Activated naive CD4-positive, alpha-beta T cell treated with anti-CD3 and anti-CD28 coated beads for 36 hours (primary cell): ENCODE measurements around the gene PFN3. TPM values are rescaled to one million over a fixed set of nuclear protein-coding genes. Genes with fewer than 3 reads are reported as not detected.
"Not testable (repeated sequence)": the region's sequence is repeated elsewhere in the genome, so short reads cannot be mapped to it uniquely, and the experiment has no call there.

ENCODE experiments used
- CTCF ChIA-PET: fragments of 350-600 bp; sonication (Branson Sonifier 250); formaldehyde crosslinking; loops from one replicate; lab custom pipeline; 2021; ENCODE audit warnings: antibody characterized with exemption; lab: Charles Lee
- DNase-seq: peaks from one replicate; pipeline ENCODE4 v3.0.0-alpha.2; 2020
- H3K27ac Mint-ChIP-seq: one replicate; pipeline ENCODE4 v1.8.0; 2021; ENCODE audit warnings: mild to moderate bottlenecking, mixed read lengths
- H3K27me3 Mint-ChIP-seq: one replicate; pipeline ENCODE4 v1.8.0; 2021; ENCODE audit warnings: low read depth, mixed read lengths
- H3K36me3 Mint-ChIP-seq: one replicate; pipeline ENCODE4 v1.8.0; 2021; ENCODE audit warnings: low read depth, mixed read lengths
- H3K4me1 Mint-ChIP-seq: one replicate; pipeline ENCODE4 v1.8.0; 2021; ENCODE audit warnings: low read depth, mixed read lengths
- H3K4me3 Mint-ChIP-seq: one replicate; pipeline ENCODE4 v1.8.0; 2021; ENCODE audit warnings: mild to moderate bottlenecking, moderate library complexity, mixed read lengths
- H3K9me3 Mint-ChIP-seq: one replicate; pipeline ENCODE4 v1.8.0; 2021; ENCODE audit warnings: mixed read lengths
- intact Hi-C: fragments of 100-400 bp; cut with micrococcal nuclease; formaldehyde crosslinking; loops from one replicate; pipeline ENCODE4 v1.15.1; 2023
- total RNA-seq, 2 experiments: library from RNA; stranded (reverse); gene quantifications; one replicate each; pipeline ENCODE4 v1.2.3, GENCODE V29; 2021

The PFN3 gene
- total RNA-seq, 2 experiments from 2014 or later = not detected

GRCh38 chr5:177417081-177417480 lies 16.6 kb upstream of the PFN3 start:
- H3K36me3 Mint-ChIP-seq, DNase-seq, H3K27me3 Mint-ChIP-seq, H3K4me3 Mint-ChIP-seq, H3K9me3 Mint-ChIP-seq, H3K27ac Mint-ChIP-seq, intact Hi-C loops, CTCF ChIA-PET: not testable (repeated sequence)
- peaks cover 22% of the 10 kb centered on the region for H3K4me1 Mint-ChIP-seq

DNA sequence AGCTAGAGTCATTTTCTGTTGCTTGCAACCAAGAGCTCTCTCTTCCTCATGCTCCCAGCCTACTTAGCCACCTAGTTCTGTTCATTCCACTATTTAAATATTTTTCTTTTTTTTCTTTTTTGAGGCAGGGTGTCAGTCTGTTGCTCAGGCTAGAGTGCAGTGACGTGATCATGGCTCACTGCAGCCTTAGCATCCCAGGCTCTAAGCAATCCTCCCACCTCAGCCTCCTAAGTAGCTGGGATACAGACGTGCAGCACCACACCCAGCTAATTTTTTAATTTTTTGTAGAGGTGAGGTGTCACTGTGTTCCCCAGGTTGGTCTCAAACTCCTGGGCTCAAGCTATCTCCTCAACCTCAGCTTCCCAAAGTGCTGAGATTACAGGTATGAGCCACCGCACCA lies 14.0 kb upstream of the PFN3 start:
- no peaks in the 10 kb centered on the region for H3K27me3 Mint-ChIP-seq
- intact Hi-C loops = no loop called here
- H3K4me3 Mint-ChIP-seq = no peak overlapping the region
- H3K9me3 Mint-ChIP-seq = no peaks in the 10 kb centered on the region
- peaks cover 33% of the 10 kb centered on the region for H3K4me1 Mint-ChIP-seq
- no peak overlapping the region for H3K27ac Mint-ChIP-seq
- no peak for DNase-seq
- H3K36me3 Mint-ChIP-seq = no peaks in the 10 kb centered on the region
- CTCF ChIA-PET = interaction anchor here (0.6 to 3.3 kb wide), 8 partner anchors 10 to 105 kb away, joined by 3 to 22 read pairs (median 3); no protein-coding TSS in a partner anchor

DNA sequence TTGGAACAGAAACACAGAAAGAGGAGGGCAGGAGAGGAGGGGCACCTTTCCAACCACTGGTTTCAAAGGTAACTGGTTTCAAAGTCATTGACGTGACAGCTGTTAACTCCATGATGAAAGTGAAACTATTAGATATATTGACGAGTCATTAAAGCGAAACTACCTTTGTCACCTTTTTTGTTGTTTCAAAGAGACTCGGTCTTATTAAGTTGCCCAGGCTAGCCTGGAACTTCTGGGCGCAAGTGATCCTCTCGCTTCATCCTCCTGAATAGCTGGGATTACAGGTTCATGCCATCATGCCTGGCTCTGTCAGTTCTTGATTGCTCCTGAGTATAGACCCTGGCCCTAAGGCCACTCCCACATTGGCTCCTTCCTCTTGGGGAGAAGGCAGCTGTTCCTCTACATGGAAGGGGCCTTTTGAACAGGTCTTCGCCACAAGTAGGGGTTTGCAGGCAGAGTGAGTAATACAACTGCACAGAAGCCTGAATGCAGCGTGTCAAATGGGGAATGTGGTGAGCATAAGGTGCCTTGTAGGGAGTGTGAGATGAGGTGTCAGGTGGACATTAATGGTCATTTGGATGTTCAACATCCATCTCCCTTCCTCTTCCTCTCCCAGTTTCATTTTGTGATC lies 12.3 kb upstream of the PFN3 start:
- no peak for DNase-seq
- no peaks in the 10 kb centered on the region for H3K9me3 Mint-ChIP-seq
- H3K4me1 Mint-ChIP-seq = peaks cover 33% of the 10 kb centered on the region
- H3K36me3 Mint-ChIP-seq = no peaks in the 10 kb centered on the region
- CTCF ChIA-PET = interaction anchor here (0.8 to 0.9 kb wide), 2 partner anchors 8 to 23 kb away, joined by 3 to 5 read pairs; no protein-coding TSS in a partner anchor
- no peak overlapping the region for H3K27ac Mint-ChIP-seq
- intact Hi-C loops = no loop called here
- H3K4me3 Mint-ChIP-seq = no peak overlapping the region
- no peaks in the 10 kb centered on the region for H3K27me3 Mint-ChIP-seq

DNA sequence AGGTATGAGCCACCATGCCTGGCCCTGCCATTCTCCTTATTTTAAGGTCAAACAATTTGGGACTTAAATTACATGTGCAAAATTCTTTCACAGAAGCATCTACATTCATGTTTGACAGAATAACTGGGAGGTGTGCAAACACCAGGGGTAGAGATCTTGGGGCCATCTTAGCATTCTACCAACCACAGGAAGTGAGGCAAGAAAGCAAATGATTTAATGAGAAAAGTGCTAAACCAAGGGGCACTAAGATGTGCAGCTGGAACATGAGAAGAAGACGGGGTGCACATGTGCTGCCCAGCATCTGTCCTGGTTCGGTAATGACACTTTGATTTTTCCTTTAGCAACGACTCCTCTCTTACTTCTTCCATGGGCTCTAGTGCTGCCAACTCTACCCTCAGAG lies 10.1 kb upstream of the PFN3 start:
- no peaks in the 10 kb centered on the region for H3K27me3 Mint-ChIP-seq
- H3K4me3 Mint-ChIP-seq = no peak overlapping the region
- no peak overlapping the region for H3K27ac Mint-ChIP-seq
- peaks cover 31% of the 10 kb centered on the region for H3K4me1 Mint-ChIP-seq
- H3K36me3 Mint-ChIP-seq = no peaks in the 10 kb centered on the region
- DNase-seq = no peak
- CTCF ChIA-PET = interaction anchor here (0.9 to 2.1 kb wide), 2 partner anchors 21 to 91 kb away, joined by 4 to 6 read pairs; no protein-coding TSS in a partner anchor
- no peaks in the 10 kb centered on the region for H3K9me3 Mint-ChIP-seq
- intact Hi-C loops = no loop called here

- Mint-ChIP-seq H3K9me3 (no peaks in the 10 kb centered on the region), H3K36me3 (no peaks in the 10 kb centered on the region), H3K4me3 (no peak within 1 kb of the TSS), H3K27me3 (no peaks in the 10 kb centered on the region), H3K4me1 (peaks cover 25% of the 10 kb centered on the region), H3K27ac (no peak within 1 kb of the TSS)
- CTCF ChIA-PET = interaction anchor here (0.7 to 9.9 kb wide), 5 partner anchors 22 to 48 kb away, joined by 3 to 161 read pairs (median 4); partner anchors contain the start of gene PRR7
- intact Hi-C loops = no loop called here
- DNase-seq = no peak
Measured at GRCh38 chr5:177409043-177409801, 8.8 kb upstream of the PFN3 start, which contains the start of gene F12. Gene F12, minus strand, starts transcription at chr5:177409564. Its CDS starts 37 bp downstream, at chr5:177409527.

- H3K27me3 Mint-ChIP-seq = peaks cover 15% of the 10 kb centered on the region
- CTCF ChIA-PET = interaction anchor here (3.9 to 9.9 kb wide), 7 partner anchors 9 to 95 kb away, joined by 21 to 161 read pairs (median 44); partner anchors contain the start of genes GRK6 and PRR7
- H3K36me3 Mint-ChIP-seq = no peaks in the 10 kb centered on the region
- no peaks in the 10 kb centered on the region for H3K9me3 Mint-ChIP-seq
- intact Hi-C loops = loop anchor here (2.0 kb wide), 1 partner anchor 39 kb away; no protein-coding TSS in a partner anchor
- DNase-seq = no peak
- no peak overlapping the region for H3K27ac Mint-ChIP-seq
- H3K4me3 Mint-ChIP-seq = no peak overlapping the region
- H3K4me1 Mint-ChIP-seq = peaks cover 24% of the 10 kb centered on the region
Measured at GRCh38 chr5:177405805-177406204, 5.3 kb upstream of the PFN3 start.

- Mint-ChIP-seq H3K9me3 (no peaks in the 10 kb centered on the region), H3K27ac (no peak overlapping the region), H3K4me3 (no peak overlapping the region), H3K36me3 (no peaks in the 10 kb centered on the region), H3K4me1 (peaks cover 19% of the 10 kb centered on the region), H3K27me3 (peaks cover 15% of the 10 kb centered on the region)
- CTCF ChIA-PET = interaction anchor here (1.0 to 9.9 kb wide), 16 partner anchors 9 to 104 kb away, joined by 3 to 161 read pairs (median 36); partner anchors contain the start of genes GRK6, PRR7 and SLC34A1
- intact Hi-C loops = loop anchor here (2.0 kb wide), 1 partner anchor 39 kb away; no protein-coding TSS in a partner anchor
- no peak for DNase-seq
Measured at GRCh38 chr5:177405312-177405711, 4.9 kb upstream of the PFN3 start.

GRCh38 chr5:177404641-177405179 lies 4.2 kb upstream of the PFN3 start:
- H3K36me3 Mint-ChIP-seq = no peaks in the 10 kb centered on the region
- peaks cover 15% of the 10 kb centered on the region for H3K27me3 Mint-ChIP-seq
- DNase-seq = no peak
- H3K4me3 Mint-ChIP-seq = peak overlapping the region; percentile 78
- intact Hi-C loops = loop anchor here (1.0 to 2.0 kb wide), 4 partner anchors 25 to 93 kb away; partner anchors contain the start of gene PDLIM7
- H3K4me1 Mint-ChIP-seq = peaks cover 19% of the 10 kb centered on the region
- CTCF ChIA-PET = interaction anchor here (0.8 to 9.9 kb wide), 28 partner anchors 8 to 111 kb away, joined by 3 to 161 read pairs (median 18); partner anchors contain the start of genes GRK6, PDLIM7, PRR7 and SLC34A1
- H3K27ac Mint-ChIP-seq = no peak overlapping the region
- H3K9me3 Mint-ChIP-seq = no peaks in the 10 kb centered on the region

DNA sequence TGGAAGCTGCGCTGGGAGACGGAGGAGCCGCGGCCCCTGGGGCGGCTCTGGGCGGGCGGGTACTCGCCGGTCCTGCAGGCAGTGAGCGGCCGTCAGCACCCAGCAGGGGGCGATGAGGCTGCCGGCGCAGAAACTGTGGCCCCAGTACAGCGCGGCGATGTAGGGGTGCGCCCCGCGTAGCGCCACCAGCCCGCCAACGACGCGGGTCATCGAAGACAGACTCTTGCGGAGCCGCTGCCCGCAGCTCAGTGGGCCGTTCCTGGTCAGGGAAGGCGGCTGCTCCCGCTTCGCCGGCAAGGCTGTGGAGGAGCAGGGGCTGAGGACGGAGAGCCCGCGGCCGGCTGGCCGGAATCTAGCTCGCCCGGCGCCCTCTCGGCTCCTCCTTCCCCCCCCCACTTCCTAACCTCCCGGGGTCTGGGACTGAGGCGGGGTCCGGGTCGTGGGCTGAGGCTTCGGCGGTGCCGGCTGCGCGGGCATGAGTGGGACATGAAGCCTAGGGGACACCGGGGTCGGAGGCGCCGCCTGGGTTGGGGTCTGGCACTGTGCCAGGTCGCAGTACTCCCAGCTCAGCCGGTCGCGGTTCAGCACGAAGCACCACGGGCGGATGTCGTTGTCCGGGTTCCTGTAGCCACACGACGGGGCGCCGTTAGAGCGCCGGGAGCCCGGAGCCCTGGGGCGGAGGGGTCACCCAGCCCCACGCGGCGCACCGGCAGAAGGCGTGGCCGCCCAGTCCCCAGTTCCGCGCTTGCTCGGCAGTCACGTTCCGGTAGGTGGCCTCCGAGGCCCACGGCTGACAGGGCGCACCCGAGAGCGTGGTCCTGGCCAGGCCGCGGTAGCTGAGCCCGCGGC lies 3.6 kb upstream of the PFN3 start:
- peak overlapping the region; percentile 78 for H3K4me3 Mint-ChIP-seq
- DNase-seq = peak; percentile 90
- H3K4me1 Mint-ChIP-seq = peaks cover 19% of the 10 kb centered on the region
- H3K36me3 Mint-ChIP-seq = no peaks in the 10 kb centered on the region
- CTCF ChIA-PET = interaction anchor here (0.7 to 9.9 kb wide), 33 partner anchors 8 to 112 kb away, joined by 3 to 161 read pairs (median 14); partner anchors contain the start of genes GRK6, PDLIM7, PRR7 and SLC34A1
- no peaks in the 10 kb centered on the region for H3K9me3 Mint-ChIP-seq
- H3K27me3 Mint-ChIP-seq = peaks cover 15% of the 10 kb centered on the region
- no peak overlapping the region for H3K27ac Mint-ChIP-seq
- intact Hi-C loops = loop anchor here (1.0 to 2.0 kb wide), 7 partner anchors 22 to 97 kb away; partner anchors contain the start of genes GRK6 and PDLIM7

DNA sequence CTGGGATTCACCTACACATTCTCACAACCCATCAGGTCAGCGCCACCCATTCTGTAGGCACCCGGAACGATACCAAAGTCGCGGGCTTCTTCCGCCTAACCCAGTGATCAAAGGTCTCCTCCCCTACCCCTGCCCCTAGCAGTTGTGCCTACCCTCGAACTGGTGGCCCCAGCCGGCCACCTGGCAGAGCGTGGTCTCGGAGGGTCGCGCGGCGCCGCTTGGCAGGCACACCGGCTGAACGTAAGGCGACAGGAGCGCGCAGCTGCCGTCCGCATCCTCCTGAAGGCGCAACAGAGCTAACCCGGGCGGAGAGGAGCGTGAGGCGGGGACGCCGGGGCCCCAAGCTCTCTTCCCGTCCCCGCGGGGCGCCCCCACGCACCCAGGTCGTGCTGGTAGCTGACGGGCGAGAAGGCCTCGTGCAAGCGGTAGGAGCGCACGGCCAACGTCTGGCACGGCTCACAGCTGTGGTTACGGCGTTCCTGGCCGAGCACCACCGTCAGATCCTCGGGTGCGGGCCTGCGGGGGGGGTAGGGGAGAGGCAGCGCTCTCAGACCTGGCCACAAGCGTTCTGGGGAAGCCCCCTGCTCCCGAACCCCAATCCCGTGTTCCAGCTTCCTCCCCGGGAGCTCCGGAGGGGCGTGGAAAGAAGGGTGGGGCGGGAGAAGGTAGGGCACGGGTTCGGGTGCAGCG lies 2.8 kb upstream of the PFN3 start:
- Mint-ChIP-seq H3K27ac (no peak overlapping the region), H3K4me3 (peak overlapping the region; percentile 78), H3K4me1 (peaks cover 19% of the 10 kb centered on the region), H3K27me3 (peaks cover 15% of the 10 kb centered on the region), H3K9me3 (no peaks in the 10 kb centered on the region), H3K36me3 (no peaks in the 10 kb centered on the region)
- intact Hi-C loops = loop anchor here (1.0 kb wide), 3 partner anchors 23 to 98 kb away; partner anchors contain the start of gene GRK6
- peak; percentile 77 for DNase-seq
- CTCF ChIA-PET = interaction anchor here (0.6 to 9.9 kb wide), 29 partner anchors 11 to 600 kb away, joined by 3 to 161 read pairs (median 14); partner anchors contain the start of genes GRK6, PDLIM7, PRR7 and SLC34A1
